Astrocyte of the spinal cord (primary cell): ENCODE measurements around the gene MCEE.
"Not testable (repeated sequence)": the region's sequence is repeated elsewhere in the genome, so short reads cannot be mapped to it uniquely, and the experiment has no call there.

Experiments
- DNase-seq: peaks from one replicate; pipeline ENCODE4 v3.0.0; 2011; ENCODE audit warnings: low read depth, low spot score
- H3K4me3 ChIP-seq: 2 replicates; pipeline ENCODE4 v1.5.1; 2011; ENCODE audit warnings: low read depth, mild to moderate bottlenecking, low read length, moderate library complexity
- in situ Hi-C: cut with HindIII; loops from 2 replicates; pipeline ENCODE4 v1.10.0; 2017; ENCODE audit warnings: low sequenced_read_pairs
- TF ChIP-seq, protein P1 (sequence below): IDR thresholded peaks from 2 replicates; pipeline ENCODE4 v1.5.1; 2012; ENCODE audit warnings: low read depth, mild to moderate bottlenecking, low read length, inconsistent platforms

Gene MCEE

GRCh38 chr2:71130152-71130904 lies at the start of gene MCEE, which contains the start of gene MPHOSPH10:
MCEE (minus strand) TSS chr2:71130229; CDS start chr2:71130219, 10 bp downstream.
MPHOSPH10 (plus strand) TSS chr2:71130634; CDS start chr2:71130666, 32 bp downstream.
- in situ Hi-C loops, result no loop called here
- peak; percentile 93 for DNase-seq

GRCh38 chr2:71178836-71179235 lies 48.8 kb upstream of the MCEE start:
- in situ Hi-C loops, H3K4me3 ChIP-seq, DNase-seq: not testable (repeated sequence)

More at GRCh38 chr2:71130152-71130904, at the start of gene MCEE, which contains the start of gene MPHOSPH10:
- peak within 1 kb of the TSS; percentile 89 for H3K4me3 ChIP-seq
- TF ChIP-seq, protein P1, sequence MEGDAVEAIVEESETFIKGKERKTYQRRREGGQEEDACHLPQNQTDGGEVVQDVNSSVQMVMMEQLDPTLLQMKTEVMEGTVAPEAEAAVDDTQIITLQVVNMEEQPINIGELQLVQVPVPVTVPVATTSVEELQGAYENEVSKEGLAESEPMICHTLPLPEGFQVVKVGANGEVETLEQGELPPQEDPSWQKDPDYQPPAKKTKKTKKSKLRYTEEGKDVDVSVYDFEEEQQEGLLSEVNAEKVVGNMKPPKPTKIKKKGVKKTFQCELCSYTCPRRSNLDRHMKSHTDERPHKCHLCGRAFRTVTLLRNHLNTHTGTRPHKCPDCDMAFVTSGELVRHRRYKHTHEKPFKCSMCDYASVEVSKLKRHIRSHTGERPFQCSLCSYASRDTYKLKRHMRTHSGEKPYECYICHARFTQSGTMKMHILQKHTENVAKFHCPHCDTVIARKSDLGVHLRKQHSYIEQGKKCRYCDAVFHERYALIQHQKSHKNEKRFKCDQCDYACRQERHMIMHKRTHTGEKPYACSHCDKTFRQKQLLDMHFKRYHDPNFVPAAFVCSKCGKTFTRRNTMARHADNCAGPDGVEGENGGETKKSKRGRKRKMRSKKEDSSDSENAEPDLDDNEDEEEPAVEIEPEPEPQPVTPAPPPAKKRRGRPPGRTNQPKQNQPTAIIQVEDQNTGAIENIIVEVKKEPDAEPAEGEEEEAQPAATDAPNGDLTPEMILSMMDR, result no peak

- TF ChIP-seq, protein P1, result no peak
- no peak for DNase-seq
- in situ Hi-C loops, result no loop called here
- H3K4me3 ChIP-seq, result no peak overlapping the region
These were observed 44.2 kb upstream of the MCEE start for GRCh38 chr2:71174207-71174606.

DNA sequence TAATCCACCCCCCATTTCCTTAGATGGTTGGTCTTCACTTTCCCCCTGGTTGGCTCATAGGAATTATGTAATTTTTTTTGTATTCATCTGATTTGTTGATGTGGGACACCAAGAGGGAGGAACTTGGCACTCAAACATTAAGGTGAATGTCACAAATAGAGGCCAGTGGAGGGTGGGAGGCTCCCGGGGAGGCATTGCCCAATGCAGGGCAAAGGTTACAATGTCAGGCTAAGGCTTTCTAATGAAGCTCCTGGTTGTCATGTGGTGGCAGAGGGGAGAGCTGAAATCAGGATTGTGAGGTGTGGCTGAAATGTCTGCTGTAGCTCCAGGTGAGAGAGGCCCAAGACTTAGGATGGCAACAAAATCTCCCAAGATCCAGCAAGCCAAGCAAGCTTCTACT lies 43.1 kb upstream of the MCEE start:
- TF ChIP-seq, protein P1, result no peak
- no peak overlapping the region for H3K4me3 ChIP-seq
- in situ Hi-C loops, result no loop called here

DNA sequence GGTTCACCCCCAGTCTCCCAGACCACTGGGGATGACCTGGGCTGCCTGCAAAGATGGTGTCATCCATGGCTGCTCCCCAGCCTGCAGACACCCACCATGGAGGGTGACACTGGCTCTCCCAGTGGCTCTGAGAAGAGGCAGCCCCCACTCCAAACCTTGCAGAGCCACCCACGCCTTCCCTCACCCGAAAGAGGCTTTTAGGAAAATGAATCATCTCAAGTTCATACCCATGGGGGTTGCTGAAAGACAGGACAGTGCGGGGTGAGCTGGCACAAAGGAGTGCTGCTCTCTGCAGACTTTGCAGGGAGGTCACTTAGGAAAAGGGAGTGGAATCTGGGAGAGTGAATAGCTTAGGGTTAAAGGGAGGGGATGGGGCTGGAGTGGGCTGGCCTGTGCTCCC lies 36.8 kb upstream of the MCEE start:
- no peak for DNase-seq
- in situ Hi-C loops, result no loop called here
- TF ChIP-seq, protein P1, result no peak
- no peak overlapping the region for H3K4me3 ChIP-seq

More for the DNA sequence above, 43.1 kb upstream of the MCEE start:
- DNase-seq, result no peak

GRCh38 chr2:71157124-71157793 lies 27.2 kb upstream of the MCEE start:
- peak; percentile 13 for DNase-seq
- in situ Hi-C loops, result no loop called here
- H3K4me3 ChIP-seq, result no peak overlapping the region

More at GRCh38 chr2:71157124-71157793, 27.2 kb upstream of the MCEE start:
- TF ChIP-seq, protein P1, result peak; percentile 75
